ENCODE data around the gene CDR2L. TPM values are rescaled to one million over a fixed set of nuclear protein-coding genes. Genes with fewer than 3 reads are reported as not detected.
A peak's percentile ranks its signal among the peaks of the same experiment; 100 is the strongest.
"Not testable (repeated sequence)": the region's sequence is repeated elsewhere in the genome, so short reads cannot be mapped to it uniquely, and the experiment has no call there.

Gene CDR2L
- total RNA-seq, 1 donor from 2014 or later, result 11.4 TPM

DNA sequence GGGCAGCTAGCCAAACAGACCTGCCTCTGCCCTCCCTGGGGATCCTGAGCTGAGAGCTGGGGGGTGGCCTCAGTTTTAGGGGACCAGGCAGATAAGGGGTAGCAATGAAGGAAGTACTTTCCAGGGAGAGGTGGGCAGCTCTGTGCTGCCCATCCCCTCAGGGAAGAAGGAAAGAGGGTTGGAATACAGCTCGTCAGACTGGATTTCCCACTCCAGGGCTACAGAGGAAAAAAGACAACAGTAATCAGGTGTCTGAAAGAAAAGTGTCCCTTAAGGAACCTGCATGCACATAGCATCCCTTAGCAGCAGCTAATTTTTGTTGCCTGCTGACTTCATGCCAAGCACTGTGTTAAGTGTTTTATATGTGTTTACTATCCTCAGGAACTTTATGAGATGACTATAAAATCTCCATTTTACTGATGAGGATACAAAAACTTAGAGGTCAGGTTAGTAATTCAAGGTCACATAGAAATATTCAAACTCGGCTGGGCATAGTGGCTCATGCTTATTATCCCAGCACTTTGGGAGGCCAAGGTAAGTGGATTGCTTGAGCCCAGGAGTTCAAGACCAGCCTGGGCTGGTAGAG, 21.8 kb downstream of the CDR2L start:
- no peak for DNase-seq (ENCODE audit: low spot score)

GRCh38 chr17:75010683-75011400, 23.4 kb downstream of the CDR2L start:
- no peak for DNase-seq (ENCODE audit: low spot score)

DNA sequence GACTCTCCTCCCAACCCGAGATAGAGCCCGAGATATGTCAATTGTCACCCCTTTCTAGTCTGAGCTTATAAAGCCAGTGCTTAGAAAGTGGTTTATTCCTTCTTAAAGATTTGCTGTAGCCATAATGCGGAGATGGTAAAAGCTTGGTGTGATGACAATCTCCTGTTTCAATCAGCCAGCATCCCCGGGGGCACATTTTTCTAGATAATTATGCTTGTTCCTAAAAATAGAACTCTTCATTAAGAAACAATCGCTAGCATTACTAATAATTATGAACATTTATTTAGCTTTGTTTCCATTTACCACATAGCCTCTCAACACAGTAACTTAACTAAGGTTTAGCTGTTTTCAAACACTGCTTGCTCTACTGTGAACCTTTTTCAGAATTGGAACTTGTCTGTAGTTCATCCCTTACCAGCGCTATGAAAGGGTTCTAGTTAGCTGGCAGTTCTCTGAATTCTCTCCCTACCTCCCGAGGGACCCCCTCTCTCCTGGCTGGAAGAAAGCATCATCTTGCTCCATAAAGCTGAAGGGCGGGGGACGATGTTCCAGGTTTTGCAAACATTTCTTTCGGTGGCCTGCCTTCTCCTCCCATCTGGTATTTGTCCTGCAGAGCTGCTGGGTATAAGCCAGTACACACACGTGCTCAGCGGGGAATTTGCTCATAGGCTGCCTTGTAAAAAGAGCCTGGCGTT, 24.1 kb downstream of the CDR2L start:
- peak; percentile 65 for DNase-seq (ENCODE audit: low spot score)

DNA sequence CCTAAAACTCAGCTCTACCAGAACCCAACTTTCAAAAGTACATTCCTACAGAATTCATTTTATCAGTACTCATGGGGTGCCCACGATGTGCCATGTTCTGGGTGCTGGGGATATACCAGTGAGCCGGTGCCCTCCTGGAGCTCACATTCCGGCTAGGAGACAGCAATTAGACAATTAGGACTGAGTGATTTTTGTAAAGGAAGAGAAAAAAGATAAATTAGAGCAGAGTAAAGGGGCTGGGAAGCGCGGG, 24.6 kb downstream of the CDR2L start:
- DNase-seq (ENCODE audit: low spot score), result no peak

DNA sequence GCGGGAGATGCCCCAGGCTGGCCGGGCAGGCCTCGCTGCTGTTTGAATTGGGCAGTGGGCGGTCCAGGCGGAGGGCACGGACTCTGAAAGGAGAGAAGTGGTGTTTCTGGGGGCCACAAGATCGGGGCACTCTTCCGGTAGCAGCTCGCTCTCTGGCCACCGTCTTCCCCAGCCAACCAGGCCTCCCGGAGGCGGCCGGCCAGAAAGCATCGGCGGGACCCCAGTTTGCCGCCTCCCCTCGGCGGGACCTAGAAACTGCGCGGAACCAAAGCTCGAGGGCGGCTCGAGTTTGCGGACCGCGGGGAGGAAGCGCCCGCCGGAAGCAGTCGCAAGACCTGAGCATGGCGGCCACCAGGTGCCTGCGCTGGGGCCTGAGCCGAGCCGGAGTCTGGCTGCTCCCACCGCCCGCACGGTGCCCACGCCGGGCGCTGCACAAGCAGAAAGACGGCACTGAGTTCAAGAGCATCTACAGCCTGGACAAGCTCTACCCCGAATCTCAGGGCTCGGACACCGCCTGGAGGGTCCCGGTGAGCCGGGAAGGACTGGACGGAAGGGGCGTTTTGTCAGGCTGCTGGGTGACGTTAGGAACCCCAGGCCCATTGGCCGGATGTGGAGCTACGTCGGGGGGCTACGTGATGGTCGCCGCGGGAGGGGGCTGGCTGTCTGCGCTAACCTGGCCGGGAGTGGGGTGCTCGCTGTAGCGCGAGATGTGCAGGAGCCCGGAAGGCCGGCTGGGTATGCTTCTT, 25.1 kb downstream of the CDR2L start, which contains the start of gene MRPL58:
MRPL58 (plus strand) TSS at position 325 of the 746 bp plus-strand sequence; CDS start at position 342, 17 bp downstream.
- DNase-seq (ENCODE audit: low spot score), result peak; percentile 83

DNA sequence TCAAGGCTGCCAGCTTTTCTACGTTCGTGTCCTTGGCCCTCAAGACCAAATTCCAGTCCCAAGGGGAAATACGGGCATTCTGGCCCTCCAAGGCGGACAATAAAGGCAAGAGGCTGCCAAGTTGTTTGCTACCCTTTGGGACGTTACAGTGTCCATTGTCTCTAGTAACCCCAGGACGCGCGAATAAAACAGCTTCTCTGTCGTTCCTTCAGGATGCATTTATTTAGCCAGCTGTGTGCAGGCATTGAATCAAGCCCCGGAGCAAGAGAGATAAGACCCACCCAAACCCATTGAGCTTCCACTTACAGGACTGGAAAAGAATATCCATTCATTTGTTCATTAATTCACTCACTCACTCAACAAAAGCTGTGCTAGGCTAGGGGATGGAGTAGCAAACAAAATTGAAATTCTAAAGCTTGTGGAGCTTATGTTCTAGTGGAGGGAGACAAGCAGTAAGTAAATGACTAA, 25.7 kb downstream of the CDR2L start:
- no peak for DNase-seq (ENCODE audit: low spot score)

- no peak for DNase-seq (ENCODE audit: low spot score)
Observed at GRCh38 chr17:75019146-75019545, 31.7 kb downstream of the CDR2L start.

GRCh38 chr17:75019710-75020109, 32.3 kb downstream of the CDR2L start:
- no peak for DNase-seq (ENCODE audit: low spot score)

- no peak for DNase-seq (ENCODE audit: low spot score)
Observed at GRCh38 chr17:75020331-75021110, 33.1 kb downstream of the CDR2L start.

- no peak for DNase-seq (ENCODE audit: low spot score)
Observed at GRCh38 chr17:75024686-75025397, 37.4 kb downstream of the CDR2L start.

DNA sequence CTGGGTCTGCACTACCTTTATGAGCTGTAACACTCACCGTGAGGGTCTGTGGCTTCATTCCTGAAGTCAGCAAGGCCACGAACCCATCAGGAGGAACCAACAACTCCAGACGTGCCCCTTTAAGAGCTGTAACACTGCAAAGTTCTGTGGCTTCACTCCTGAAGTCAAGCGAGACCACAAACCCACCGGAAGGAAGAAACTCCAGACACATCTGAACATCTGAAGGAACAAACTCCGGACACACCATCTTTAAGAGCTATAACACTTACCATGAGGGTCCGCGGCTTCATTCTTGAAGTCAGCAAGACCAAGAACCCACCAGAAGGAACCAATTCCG, 37.9 kb downstream of the CDR2L start:
- DNase-seq (ENCODE audit: low spot score), result not testable (repeated sequence)

DNA sequence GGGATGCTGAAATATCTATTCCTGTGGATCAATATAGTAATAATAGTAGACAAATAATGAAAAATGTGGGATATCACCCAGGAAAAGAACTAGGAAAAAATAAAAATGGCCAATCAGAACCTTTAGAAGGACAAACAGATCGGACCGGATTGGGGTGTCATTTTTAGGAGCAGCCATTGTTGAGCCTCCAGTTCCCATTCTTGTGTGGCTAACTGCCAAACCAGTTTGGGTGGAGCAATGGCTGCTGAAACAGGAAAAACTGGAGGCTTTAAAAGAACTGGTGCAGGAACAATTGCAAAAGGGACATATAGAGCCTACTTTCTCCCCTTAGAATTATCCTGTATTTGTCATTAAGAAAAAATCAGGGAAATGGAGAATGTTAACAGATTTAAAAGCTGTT, 39.2 kb downstream of the CDR2L start:
- not testable (repeated sequence) for DNase-seq (ENCODE audit: low spot score)

GRCh38 chr17:75030161-75030560, 42.7 kb downstream of the CDR2L start:
- no peak for DNase-seq (ENCODE audit: low spot score)

DNA sequence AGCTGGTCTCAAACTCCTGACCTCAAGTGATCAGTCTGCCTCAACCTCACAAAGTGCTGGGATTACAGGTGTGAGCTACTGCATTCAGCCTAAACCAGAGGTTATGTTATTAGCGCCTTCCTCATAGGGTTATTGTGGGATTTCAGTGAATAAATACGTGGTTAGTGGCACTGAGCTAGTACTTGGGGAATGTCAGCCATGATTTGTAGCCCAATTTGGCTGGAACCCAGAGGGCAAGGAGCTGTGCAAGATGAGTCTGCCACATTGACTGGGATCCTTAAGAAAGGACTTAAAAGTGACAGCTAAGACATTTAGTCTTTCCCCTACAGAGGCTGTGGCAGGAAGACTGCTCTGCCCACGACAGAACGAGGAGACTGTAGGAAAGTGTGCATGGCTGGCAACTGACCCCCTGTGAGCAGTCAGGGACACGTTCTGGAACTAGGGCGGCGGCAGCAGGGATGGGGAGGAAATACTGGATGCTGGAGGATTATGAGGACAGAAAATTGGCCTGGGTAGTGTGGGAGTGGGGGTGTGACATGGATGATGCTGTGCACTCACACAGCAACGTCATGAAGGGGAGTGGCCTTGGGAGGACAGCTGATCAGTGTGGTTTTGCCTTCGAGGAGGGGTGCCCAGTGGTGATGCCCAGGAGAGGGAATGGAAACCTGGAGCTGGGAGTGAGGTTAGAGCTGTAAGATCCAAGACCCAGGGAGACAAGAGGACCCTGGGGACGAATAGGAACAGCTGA, 44.7 kb downstream of the CDR2L start:
- DNase-seq (ENCODE audit: low spot score), result peak; percentile 77

DNA sequence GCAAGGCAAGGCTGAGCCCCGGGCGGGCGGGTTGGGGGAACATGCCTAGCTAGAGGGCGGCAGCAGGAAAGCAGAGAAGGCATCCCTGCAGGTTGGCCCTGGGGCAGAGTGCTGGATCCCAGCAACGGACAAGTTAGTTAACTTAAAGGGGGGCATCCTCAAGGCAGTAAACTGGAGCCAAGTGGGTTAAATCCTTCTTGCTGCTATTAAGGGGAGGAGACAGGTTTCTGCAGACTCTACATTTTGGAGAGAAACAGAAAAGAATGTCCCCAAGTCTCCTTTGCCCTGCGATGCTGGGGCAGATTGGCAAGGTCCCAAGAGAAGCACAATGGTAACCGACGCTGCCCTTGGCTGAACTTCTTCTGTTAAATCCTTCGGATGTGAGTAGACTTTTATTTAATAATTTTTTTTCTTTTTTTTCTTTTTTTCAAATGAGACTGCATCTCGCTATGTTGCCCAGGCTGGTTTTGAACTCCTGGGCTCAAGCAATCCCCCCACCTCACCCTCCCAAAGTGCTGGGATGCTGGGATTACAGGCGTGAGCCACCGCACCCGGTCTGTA, 45.4 kb downstream of the CDR2L start:
- no peak for DNase-seq (ENCODE audit: low spot score)

GRCh38 chr17:75033346-75034235, 46.2 kb downstream of the CDR2L start:
- DNase-seq (ENCODE audit: low spot score), result peak; percentile 97

DNA sequence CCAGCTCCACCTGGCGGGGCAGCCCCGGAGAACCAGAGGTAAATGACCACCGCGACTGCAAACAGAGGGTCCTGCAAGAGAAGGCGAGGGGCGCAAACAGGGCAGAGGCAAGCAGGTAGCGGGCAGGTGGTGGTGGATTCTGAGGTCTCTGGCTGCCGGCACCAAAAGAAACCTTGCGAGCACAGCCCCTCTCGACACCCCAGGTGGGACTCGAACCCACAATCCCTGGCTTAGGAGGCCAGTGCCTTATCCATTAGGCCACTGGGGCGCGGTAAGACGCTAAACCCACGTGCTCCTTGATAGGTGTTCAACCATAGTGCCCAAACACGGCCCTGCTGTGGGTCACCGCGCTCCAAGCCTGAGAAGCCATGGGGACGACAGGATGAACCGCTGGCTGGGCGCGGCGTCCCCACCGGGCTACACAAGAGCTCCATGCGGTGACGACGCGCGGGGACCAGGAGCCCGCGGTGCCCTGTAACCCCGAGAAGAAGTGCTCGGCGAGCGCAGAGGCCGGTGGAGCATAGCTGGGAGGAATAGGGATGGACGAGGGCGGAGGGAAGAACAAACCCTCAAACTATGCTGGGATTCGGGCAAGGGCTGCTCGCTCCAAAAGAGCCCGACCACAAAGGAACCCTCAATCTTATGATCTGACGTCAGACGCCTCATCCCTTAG, 46.9 kb downstream of the CDR2L start:
- peak; percentile 94 for DNase-seq (ENCODE audit: low spot score)

GRCh38 chr17:75036643-75037268, 49.3 kb downstream of the CDR2L start:
- peak; percentile 85 for DNase-seq (ENCODE audit: low spot score)
